ENCODE results near the gene CENPU.

CENPU gene

GRCh38 chr4:184732126-184732525 lies 1.8 kb downstream of the CENPU start:
- peaks cover 12% of the 10 kb centered on the region; the same call in 1 of the 2 replicates for H3K4me1 ChIP-seq (ENCODE audit: control insufficient read depth, insufficient read depth, low read length)
- H3K36me3 ChIP-seq (ENCODE audit: control insufficient read depth, insufficient read depth, low read length), result peaks cover 45% of the 10 kb centered on the region
- no peaks in the 10 kb centered on the region for H3K9me3 ChIP-seq (ENCODE audit: control insufficient read depth, insufficient read depth, low read depth, low read length)
- no peaks in the 10 kb centered on the region for H3K27me3 ChIP-seq (ENCODE audit: control insufficient read depth, insufficient read depth, low read length)
- peak overlapping the region; percentile 96 for H3K9ac ChIP-seq (ENCODE audit: low read length)
- peak overlapping the region; percentile 97 for H3K4me3 ChIP-seq (ENCODE audit: low read depth, low read length)
- H3K27ac ChIP-seq (ENCODE audit: low read depth, low read length), result no peak overlapping the region

GRCh38 chr4:184731056-184731455 lies 2.8 kb downstream of the CENPU start:
- no peaks in the 10 kb centered on the region for H3K27me3 ChIP-seq (ENCODE audit: control insufficient read depth, insufficient read depth, low read length)
- no peak overlapping the region for H3K9ac ChIP-seq (ENCODE audit: low read length)
- H3K27ac ChIP-seq (ENCODE audit: low read depth, low read length), result no peak overlapping the region
- no peaks in the 10 kb centered on the region for H3K9me3 ChIP-seq (ENCODE audit: control insufficient read depth, insufficient read depth, low read depth, low read length)
- 0 out of 2 replicates have a peak overlapping the region, but pooled peaks have one; percentile 1 for H3K4me3 ChIP-seq (ENCODE audit: low read depth, low read length)
- peaks cover 12% of the 10 kb centered on the region; the same call in 1 of the 2 replicates for H3K4me1 ChIP-seq (ENCODE audit: control insufficient read depth, insufficient read depth, low read length)
- H3K36me3 ChIP-seq (ENCODE audit: control insufficient read depth, insufficient read depth, low read length), result peaks cover 53% of the 10 kb centered on the region

GRCh38 chr4:184729946-184730345 lies 4.0 kb downstream of the CENPU start:
- Histone ChIP-seq H3K9ac (ENCODE audit: low read length) (no peak overlapping the region), H3K36me3 (ENCODE audit: control insufficient read depth, insufficient read depth, low read length) (peaks cover 64% of the 10 kb centered on the region), H3K4me3 (ENCODE audit: low read depth, low read length) (no peak overlapping the region), H3K9me3 (ENCODE audit: control insufficient read depth, insufficient read depth, low read depth, low read length) (no peaks in the 10 kb centered on the region), H3K4me1 (ENCODE audit: control insufficient read depth, insufficient read depth, low read length) (peaks cover 10% of the 10 kb centered on the region; the same call in 1 of the 2 replicates), H3K27ac (ENCODE audit: low read depth, low read length) (no peak overlapping the region), H3K27me3 (ENCODE audit: control insufficient read depth, insufficient read depth, low read length) (no peaks in the 10 kb centered on the region)

GRCh38 chr4:184728858-184729257 lies 5.0 kb downstream of the CENPU start:
- no peak overlapping the region for H3K4me3 ChIP-seq (ENCODE audit: low read depth, low read length)
- peaks cover 74% of the 10 kb centered on the region for H3K36me3 ChIP-seq (ENCODE audit: control insufficient read depth, insufficient read depth, low read length)
- H3K9me3 ChIP-seq (ENCODE audit: control insufficient read depth, insufficient read depth, low read depth, low read length), result no peaks in the 10 kb centered on the region
- no peak overlapping the region for H3K9ac ChIP-seq (ENCODE audit: low read length)
- H3K27ac ChIP-seq (ENCODE audit: low read depth, low read length), result no peak overlapping the region
- no peaks in the 10 kb centered on the region for H3K27me3 ChIP-seq (ENCODE audit: control insufficient read depth, insufficient read depth, low read length)
- peaks cover 4% of the 10 kb centered on the region; the same call in 1 of the 2 replicates for H3K4me1 ChIP-seq (ENCODE audit: control insufficient read depth, insufficient read depth, low read length)

- H3K9me3 ChIP-seq (ENCODE audit: control insufficient read depth, insufficient read depth, low read depth, low read length), result no peaks in the 10 kb centered on the region
- peaks cover 4% of the 10 kb centered on the region; the same call in 1 of the 2 replicates for H3K4me1 ChIP-seq (ENCODE audit: control insufficient read depth, insufficient read depth, low read length)
- H3K4me3 ChIP-seq (ENCODE audit: low read depth, low read length), result no peak overlapping the region
- H3K36me3 ChIP-seq (ENCODE audit: control insufficient read depth, insufficient read depth, low read length), result peaks cover 85% of the 10 kb centered on the region
- H3K27ac ChIP-seq (ENCODE audit: low read depth, low read length), result no peak overlapping the region
- H3K9ac ChIP-seq (ENCODE audit: low read length), result no peak overlapping the region
- H3K27me3 ChIP-seq (ENCODE audit: control insufficient read depth, insufficient read depth, low read length), result no peaks in the 10 kb centered on the region
These were observed 6.5 kb downstream of the CENPU start for GRCh38 chr4:184727430-184727829.

GRCh38 chr4:184722798-184723197 lies 11.1 kb downstream of the CENPU start:
- no peaks in the 10 kb centered on the region for H3K9me3 ChIP-seq (ENCODE audit: control insufficient read depth, insufficient read depth, low read depth, low read length)
- H3K4me1 ChIP-seq (ENCODE audit: control insufficient read depth, insufficient read depth, low read length), result no peaks in the 10 kb centered on the region
- no peak overlapping the region for H3K27ac ChIP-seq (ENCODE audit: low read depth, low read length)
- H3K27me3 ChIP-seq (ENCODE audit: control insufficient read depth, insufficient read depth, low read length), result no peaks in the 10 kb centered on the region
- H3K9ac ChIP-seq (ENCODE audit: low read length), result no peak overlapping the region
- H3K4me3 ChIP-seq (ENCODE audit: low read depth, low read length), result no peak overlapping the region
- peaks cover 88% of the 10 kb centered on the region for H3K36me3 ChIP-seq (ENCODE audit: control insufficient read depth, insufficient read depth, low read length)

DNA sequence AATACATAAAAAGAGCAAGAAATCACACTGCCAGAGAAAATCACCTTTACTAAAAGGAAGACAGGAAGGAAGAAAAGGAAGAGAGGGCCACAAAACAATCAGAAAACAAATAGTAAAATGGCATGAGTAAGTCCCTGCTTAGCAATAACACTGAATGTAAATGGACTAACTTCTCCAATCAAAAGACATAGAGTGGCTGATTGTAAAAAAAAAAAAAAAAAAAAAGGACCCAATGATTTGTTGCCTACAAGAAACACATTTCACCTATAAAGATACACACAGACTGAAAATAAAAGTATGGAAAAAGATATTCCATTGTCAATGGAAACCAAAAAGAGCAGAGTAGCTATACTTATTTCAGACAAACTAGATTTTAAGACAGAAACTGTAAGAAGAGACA lies 12.6 kb downstream of the CENPU start:
- no peak overlapping the region for H3K9ac ChIP-seq (ENCODE audit: low read length)
- H3K36me3 ChIP-seq (ENCODE audit: control insufficient read depth, insufficient read depth, low read length), result peaks cover 91% of the 10 kb centered on the region
- no peak overlapping the region for H3K27ac ChIP-seq (ENCODE audit: low read depth, low read length)
- H3K4me3 ChIP-seq (ENCODE audit: low read depth, low read length), result no peak overlapping the region
- no peaks in the 10 kb centered on the region for H3K9me3 ChIP-seq (ENCODE audit: control insufficient read depth, insufficient read depth, low read depth, low read length)
- no peaks in the 10 kb centered on the region for H3K4me1 ChIP-seq (ENCODE audit: control insufficient read depth, insufficient read depth, low read length)
- no peaks in the 10 kb centered on the region for H3K27me3 ChIP-seq (ENCODE audit: control insufficient read depth, insufficient read depth, low read length)

DNA sequence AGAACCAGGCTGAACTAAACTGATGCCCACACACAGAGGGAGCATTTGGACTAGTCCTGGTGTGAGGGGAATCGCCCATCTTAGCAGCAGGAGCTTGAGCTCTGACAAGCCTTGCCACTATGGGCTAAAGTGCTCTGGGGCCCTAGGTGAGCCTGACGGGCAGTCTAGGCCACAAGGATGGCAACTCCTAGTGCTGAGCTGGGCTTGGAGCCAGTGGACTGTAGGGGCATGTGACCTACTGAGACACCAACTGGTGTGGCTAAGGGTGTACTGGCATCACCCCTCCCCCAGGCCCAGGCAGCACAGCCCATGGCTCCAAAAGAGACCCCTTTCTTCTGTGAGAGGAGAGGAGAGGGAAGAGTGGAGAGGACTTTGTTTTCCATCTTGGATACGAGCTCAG lies 14.5 kb downstream of the CENPU start:
- Histone ChIP-seq H3K36me3 (ENCODE audit: control insufficient read depth, insufficient read depth, low read length) (peaks cover 91% of the 10 kb centered on the region), H3K27ac (ENCODE audit: low read depth, low read length) (no peak overlapping the region)

DNA sequence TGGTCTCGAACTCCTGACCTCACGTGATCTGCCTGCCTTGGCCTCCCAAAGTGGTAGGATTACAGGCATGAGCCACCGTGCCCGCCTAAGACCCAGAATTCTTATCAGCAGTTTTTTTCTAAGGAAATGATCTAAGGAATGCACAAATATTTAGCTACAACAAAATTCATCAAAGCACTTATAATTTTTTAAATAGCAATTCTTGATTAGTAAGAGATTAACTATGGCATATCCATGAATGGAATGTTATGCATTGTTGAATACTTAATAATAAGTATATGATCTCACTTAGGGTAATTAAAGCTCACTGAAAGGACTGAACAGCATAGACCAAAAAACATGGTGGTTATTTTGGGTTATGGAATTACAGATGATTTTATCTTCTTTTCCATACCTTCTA lies 18.4 kb downstream of the CENPU start:
- Histone ChIP-seq H3K4me1 (ENCODE audit: control insufficient read depth, insufficient read depth, low read length) (no peaks in the 10 kb centered on the region), H3K36me3 (ENCODE audit: control insufficient read depth, insufficient read depth, low read length) (peaks cover 98% of the 10 kb centered on the region), H3K4me3 (ENCODE audit: low read depth, low read length) (no peak overlapping the region), H3K9ac (ENCODE audit: low read length) (no peak overlapping the region), H3K27me3 (ENCODE audit: control insufficient read depth, insufficient read depth, low read length) (no peaks in the 10 kb centered on the region), H3K9me3 (ENCODE audit: control insufficient read depth, insufficient read depth, low read depth, low read length) (no peaks in the 10 kb centered on the region), H3K27ac (ENCODE audit: low read depth, low read length) (no peak overlapping the region)

More for the DNA sequence above, 14.5 kb downstream of the CENPU start:
- Histone ChIP-seq H3K27me3 (ENCODE audit: control insufficient read depth, insufficient read depth, low read length) (no peaks in the 10 kb centered on the region), H3K9ac (ENCODE audit: low read length) (no peak overlapping the region), H3K4me1 (ENCODE audit: control insufficient read depth, insufficient read depth, low read length) (no peaks in the 10 kb centered on the region), H3K4me3 (ENCODE audit: low read depth, low read length) (no peak overlapping the region), H3K9me3 (ENCODE audit: control insufficient read depth, insufficient read depth, low read depth, low read length) (no peaks in the 10 kb centered on the region)

DNA sequence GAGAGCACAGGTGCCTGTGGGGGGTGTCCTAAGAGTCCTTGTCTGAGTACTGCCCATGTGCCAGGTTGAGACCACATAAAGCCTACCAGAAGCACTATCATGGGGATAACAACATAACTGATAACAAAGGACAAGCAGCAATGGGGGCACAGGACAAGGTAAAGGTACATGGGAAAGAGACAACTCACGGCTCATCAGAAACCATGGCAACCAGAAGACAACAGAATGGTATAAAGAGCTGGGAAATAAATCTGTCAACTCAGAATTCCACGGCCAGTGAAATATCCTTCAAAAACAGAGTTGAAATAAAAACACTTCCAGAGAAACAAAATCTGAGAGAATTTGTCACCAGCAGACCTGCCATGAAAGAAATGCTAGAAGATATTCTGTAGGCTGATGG lies 20.0 kb downstream of the CENPU start:
- Histone ChIP-seq H3K36me3 (ENCODE audit: control insufficient read depth, insufficient read depth, low read length) (peaks cover 97% of the 10 kb centered on the region), H3K9me3 (ENCODE audit: control insufficient read depth, insufficient read depth, low read depth, low read length) (no peaks in the 10 kb centered on the region), H3K9ac (ENCODE audit: low read length) (no peak overlapping the region), H3K4me3 (ENCODE audit: low read depth, low read length) (no peak overlapping the region), H3K27ac (ENCODE audit: low read depth, low read length) (no peak overlapping the region), H3K27me3 (ENCODE audit: control insufficient read depth, insufficient read depth, low read length) (no peaks in the 10 kb centered on the region), H3K4me1 (ENCODE audit: control insufficient read depth, insufficient read depth, low read length) (no peaks in the 10 kb centered on the region)

DNA sequence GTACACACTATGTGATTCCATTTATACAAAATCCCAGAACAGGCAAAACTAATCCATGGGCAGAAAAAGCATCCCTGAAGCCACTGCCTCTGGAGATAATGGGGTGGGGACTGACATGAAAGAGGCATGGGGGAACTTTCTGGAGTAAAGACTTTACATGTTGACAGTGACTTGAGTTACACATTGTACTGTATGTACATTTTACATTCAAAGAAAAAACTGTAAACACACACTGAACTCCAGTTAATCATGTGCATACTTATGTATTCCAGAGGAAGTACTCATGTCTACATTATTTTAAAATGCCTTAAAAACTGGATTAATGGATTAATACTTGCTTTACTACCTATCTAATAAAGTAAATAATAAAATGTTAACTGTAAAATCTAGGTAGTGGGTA lies 21.6 kb downstream of the CENPU start:
- H3K4me3 ChIP-seq (ENCODE audit: low read depth, low read length), result no peak overlapping the region
- no peaks in the 10 kb centered on the region for H3K9me3 ChIP-seq (ENCODE audit: control insufficient read depth, insufficient read depth, low read depth, low read length)
- H3K27me3 ChIP-seq (ENCODE audit: control insufficient read depth, insufficient read depth, low read length), result no peaks in the 10 kb centered on the region
- peaks cover 93% of the 10 kb centered on the region for H3K36me3 ChIP-seq (ENCODE audit: control insufficient read depth, insufficient read depth, low read length)
- no peak overlapping the region for H3K9ac ChIP-seq (ENCODE audit: low read length)
- no peaks in the 10 kb centered on the region for H3K4me1 ChIP-seq (ENCODE audit: control insufficient read depth, insufficient read depth, low read length)
- no peak overlapping the region for H3K27ac ChIP-seq (ENCODE audit: low read depth, low read length)

DNA sequence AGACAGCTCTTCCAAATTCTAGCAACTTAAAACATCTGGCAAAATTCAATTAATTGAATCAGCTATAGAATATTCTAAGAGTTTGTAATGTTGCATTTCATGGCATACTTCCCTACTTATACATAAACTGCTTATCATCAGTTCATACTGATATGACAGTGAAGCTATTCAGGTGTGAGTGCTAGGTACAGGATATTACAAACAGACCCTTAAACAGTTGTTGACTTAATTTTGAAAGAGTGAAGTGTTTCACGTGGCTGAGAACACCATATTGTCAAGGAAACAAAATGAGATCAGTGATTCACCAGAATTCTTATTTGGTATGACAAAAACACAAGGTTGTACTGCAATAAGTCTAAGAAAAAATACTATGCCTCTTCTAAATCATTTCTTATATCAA lies 27.4 kb downstream of the CENPU start:
- H3K27me3 ChIP-seq (ENCODE audit: control insufficient read depth, insufficient read depth, low read length), result no peaks in the 10 kb centered on the region
- no peaks in the 10 kb centered on the region for H3K4me1 ChIP-seq (ENCODE audit: control insufficient read depth, insufficient read depth, low read length)
- no peaks in the 10 kb centered on the region for H3K9me3 ChIP-seq (ENCODE audit: control insufficient read depth, insufficient read depth, low read depth, low read length)
- peaks cover 92% of the 10 kb centered on the region for H3K36me3 ChIP-seq (ENCODE audit: control insufficient read depth, insufficient read depth, low read length)
- no peak overlapping the region for H3K9ac ChIP-seq (ENCODE audit: low read length)
- H3K27ac ChIP-seq (ENCODE audit: low read depth, low read length), result no peak overlapping the region
- no peak overlapping the region for H3K4me3 ChIP-seq (ENCODE audit: low read depth, low read length)
